HG03060 (cell line): ENCODE measurements around the gene EHBP1.
"Not testable (repeated sequence)": the region's sequence is repeated elsewhere in the genome, so short reads cannot be mapped to it uniquely, and the experiment has no call there.

Experiments
- ATAC-seq: cut with Tn5 transposase; IDR thresholded peaks from one replicate; pipeline ENCODE4 v1.9.1; 2021; ENCODE audit warnings: low read depth, moderate number of reproducible peaks; ENCODE audit not compliant: unreplicated experiment

EHBP1 gene

DNA sequence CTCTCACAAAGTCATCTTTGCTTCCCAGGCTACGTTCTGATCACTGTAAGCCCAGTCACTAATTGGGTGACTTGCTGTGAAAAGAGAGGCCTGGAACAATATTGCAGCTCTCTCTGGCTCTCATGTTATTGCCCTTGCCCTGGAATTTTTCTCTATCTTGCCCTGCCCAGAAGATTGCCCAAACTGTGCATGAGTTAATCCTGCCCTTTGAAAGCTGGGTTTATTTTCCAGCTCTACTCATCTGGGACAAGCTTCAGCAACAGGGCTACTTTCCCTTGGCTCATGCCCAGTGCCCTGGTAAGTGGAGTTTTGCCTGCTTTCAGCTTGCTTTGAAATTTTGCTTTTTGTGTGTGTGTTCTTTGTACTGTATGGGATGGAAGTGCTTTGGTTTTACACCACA is 6.9 kb upstream of the EHBP1 start:
- no peak for ATAC-seq

DNA sequence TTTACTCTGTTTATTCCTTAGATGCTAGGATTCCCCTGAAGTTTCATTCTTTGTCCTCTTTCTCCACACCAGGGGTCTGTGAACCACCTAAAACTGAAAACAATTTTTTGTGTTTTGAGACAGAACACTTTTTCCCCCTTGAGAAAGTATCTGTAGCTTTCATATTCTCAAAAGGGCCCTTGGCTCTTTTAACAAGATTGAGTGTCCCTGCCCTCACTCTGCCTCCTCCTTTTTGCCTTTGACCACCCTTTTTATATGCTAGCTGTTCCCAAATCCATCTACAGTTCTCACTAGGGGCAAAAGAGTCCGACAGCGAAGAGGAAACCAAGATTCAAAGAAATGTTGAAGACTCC is 883 bp upstream of the EHBP1 start:
- no peak for ATAC-seq

DNA sequence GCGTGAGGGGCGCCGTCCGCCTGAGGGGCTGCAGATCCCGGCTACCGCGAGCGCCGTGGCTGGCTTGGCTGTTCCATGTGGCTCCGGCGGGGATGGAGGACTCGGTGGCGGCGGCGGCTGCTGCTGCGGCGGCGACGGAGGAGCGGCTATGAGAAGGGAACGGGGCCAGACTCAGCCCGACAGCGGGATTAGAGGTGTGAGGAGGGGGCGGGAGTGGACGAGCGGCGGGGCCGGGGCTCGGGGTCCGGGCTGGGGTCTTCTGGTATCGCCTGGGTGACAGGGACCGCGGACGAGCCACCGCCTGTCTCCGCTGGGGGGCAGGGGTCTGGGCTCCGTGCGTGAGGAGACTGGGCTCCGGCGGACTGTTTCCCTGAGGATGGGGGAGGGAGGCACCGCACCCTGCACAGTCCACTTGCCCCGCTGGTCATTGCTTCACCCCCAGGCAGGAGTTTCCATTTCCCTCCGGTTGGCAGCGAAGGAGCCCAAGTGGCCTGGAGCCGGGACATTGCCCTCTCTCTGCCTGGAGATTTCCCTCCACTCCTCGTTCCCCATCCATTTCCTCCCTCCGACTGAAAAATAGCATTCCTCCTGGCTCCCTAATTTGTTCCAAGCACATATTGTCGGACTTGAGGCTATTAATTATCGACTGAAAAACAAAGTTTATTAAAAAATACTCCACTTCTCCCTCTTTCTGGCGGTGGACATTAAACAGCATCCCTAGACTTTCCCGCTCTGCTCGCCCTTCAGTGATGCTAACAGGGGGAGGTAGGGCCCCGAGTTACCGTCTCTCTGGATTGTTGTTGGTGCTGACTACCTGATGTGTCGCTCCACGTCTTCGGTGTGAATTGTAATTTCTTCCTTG is 577 bp downstream of the EHBP1 start:
- no peak for ATAC-seq

DNA sequence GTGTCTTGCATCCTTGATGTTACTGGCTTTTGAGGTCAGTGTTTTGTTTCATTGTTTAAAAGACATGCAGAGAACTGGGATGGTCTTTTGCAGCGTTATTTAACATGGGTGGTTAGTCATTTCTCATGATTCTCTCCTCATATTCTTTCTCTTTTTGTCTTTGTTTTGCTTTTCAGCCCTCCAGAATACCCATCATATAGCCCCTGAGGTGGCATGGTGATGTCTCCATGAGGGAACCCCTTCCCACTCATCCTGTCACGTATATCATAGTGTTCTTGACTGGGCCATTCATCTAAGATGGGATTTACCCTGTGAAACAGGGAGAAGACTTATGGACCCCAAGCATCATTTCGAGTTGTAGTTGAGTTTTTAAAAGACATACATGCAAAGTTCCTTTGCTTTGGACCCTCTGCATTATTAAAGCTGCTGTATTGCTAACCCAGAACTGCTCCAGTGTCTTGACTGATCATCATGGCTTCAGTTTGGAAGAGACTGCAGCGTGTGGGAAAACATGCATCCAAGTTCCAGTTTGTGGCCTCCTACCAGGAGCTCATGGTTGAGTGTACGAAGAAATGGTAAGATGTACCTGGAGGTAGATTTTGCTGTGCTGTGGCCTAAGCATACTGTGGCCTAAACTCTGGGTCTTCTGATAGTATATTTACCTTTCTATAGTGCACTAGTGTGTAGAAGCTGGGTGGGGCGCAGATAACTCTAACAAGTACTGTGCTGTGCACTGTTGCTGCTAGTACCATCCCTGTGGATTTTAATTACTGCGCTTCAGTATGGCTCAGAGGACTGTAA is 1.4 kb downstream of the EHBP1 start:
- no peak for ATAC-seq

DNA sequence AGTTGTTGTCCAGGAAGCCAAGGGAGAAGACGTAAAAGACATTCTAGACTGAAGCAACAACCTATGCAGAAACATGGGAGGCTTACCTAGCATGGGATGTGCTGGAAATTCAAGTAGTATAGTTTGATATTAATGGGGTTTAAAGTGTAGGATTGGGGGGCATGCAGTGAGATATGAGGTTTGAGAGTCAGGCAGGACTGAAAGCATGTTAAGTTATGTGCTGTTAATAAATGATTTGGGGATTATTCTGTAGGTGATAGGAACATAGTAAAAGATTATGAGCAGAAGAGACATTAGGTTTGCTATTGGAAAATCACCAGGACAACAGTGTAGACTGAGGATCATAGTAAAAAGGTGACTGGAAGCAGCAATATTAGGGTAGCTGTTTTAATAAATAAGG is 3.2 kb downstream of the EHBP1 start:
- no peak for ATAC-seq

DNA sequence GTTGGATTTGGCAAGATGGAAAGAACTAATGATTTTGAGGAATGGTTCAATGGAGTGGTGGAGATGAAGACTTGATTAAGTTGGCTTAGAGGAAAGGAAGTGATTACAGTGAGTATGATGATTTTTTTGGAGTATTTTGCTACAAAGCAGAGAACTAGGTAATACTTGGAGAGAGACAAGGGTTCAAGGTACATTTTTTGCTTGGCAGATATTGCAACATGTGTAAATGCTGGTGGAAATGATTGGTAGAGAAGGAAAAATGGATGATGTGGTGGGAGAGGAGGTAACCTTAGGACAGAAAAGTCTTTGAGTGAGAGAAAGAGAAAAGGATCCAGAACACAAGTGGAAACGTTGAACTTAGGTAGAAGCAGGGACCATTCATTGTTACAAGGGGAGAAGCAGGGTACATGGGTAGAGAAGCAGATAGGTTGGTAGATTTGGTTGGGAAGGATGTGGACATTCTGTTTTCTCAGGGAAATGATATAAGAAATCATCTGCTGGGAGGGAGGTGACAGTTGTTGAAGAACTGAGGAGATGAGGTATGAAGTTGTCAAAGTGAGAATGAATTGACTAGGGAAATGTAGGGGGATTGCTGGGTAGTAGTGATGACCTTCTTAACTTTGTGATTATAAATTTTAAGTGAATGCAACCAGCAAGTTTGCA is 6.5 kb downstream of the EHBP1 start:
- no peak for ATAC-seq

DNA sequence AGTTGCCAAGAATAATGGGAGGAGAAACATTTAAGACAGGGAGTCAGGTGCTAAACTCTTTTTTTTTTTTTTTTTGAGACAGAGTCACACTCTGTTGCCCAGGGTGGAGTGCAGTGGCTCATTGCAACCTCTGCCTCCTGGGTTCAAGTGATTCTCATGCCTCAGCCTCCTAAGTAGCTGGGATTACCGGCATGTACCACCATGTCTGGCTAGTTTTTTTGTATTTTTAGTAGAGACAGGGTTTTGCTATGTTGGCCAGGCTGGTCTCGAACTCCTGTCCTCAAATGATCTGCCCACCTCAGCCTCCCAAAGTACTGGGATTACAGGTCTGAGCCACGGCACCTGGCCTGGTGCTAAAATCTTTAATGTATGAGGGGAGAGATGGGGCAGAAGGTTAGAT is 7.7 kb downstream of the EHBP1 start:
- ATAC-seq = not testable (repeated sequence)

DNA sequence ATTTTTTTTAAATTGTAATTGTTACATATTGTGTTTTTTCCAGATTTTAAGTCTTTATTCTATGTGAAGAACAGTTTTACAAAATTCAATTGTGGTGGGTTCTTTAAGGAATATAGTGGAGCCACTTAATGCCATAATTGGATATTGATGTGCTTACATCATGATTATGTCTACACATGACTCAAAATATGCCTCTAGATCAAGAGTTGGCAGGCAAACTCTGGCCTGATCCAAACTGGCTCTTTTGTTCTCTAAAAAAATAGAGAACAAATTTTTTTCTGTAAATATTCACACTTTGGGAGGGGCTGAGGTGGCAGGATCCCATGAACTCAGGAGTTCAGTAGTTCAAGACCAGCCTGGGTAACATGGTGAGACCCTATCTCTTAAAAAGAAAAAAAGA is 8.3 kb downstream of the EHBP1 start:
- ATAC-seq = no peak

DNA sequence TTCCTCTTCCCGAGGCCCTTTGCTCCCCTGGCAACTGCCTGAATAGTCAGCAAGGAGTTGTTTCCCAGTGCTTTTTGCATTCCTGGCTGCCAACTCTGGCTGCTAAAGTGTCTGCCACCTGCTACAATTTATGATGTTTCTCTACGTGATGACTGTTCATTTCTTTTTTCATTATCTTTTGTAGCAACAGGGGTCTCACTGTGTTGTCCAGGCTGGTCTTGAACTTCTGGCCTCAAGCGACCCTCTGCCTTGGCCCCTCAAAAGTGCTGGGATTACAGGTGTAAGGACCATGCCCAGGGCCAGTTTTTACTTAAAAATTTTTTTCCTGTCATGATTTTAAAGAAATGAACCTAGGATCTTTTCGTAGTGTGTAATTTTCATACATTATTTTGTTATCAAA is 11.3 kb downstream of the EHBP1 start:
- no peak for ATAC-seq

DNA sequence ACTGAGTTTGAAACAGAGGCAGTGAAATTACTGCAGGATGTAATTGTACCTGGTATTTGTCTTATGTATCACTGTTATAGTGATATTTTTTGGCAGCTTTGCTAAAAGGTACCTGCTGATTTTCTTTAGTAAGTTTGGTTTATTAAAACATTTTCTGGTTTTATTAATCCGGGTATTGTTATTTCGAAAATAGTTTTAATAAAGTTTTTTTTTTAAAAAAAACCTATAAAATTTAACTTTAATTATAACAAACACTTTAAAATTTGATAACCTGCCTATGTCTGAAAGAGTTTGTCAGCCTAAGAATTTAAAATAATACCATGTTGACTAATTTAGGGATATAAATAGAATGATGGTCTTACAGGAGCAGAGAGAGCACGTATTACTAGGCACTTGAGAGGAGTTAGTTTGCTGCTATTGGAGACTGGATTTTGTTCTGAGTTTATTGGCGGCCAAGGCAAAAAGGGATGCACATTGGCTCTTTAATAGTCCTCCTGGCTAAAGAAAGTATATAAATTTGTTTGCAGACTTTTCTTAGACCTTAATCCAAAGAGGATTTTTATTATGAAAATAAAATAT is 12.1 kb downstream of the EHBP1 start:
- no peak for ATAC-seq

DNA sequence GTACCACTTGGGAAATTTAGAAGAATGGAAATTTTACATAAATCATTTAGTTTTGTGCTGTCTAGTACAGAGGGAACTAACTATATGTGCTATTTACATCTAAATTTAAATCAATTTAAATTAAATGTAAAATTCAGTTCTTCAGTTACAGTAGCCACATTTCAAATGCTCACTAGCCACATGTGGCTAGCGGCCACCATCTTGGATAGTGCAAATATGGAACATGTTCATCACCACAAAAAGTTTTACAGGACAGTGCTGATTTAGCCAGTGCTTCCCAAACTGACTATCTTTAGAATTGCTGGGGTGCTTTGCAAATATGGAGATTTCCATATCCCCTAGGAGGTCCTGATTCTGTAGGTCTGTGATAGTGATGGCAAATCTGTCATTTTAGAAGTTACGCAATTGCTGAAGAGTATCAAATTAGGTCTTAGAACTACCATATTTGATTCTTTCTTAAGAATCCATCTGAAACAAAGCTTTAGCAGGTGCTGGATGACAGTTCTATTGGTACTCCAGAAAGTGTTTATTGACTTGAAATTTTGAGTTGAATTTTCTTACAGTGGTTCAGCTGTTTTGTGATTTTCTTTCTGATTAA is 12.8 kb downstream of the EHBP1 start:
- no peak for ATAC-seq

DNA sequence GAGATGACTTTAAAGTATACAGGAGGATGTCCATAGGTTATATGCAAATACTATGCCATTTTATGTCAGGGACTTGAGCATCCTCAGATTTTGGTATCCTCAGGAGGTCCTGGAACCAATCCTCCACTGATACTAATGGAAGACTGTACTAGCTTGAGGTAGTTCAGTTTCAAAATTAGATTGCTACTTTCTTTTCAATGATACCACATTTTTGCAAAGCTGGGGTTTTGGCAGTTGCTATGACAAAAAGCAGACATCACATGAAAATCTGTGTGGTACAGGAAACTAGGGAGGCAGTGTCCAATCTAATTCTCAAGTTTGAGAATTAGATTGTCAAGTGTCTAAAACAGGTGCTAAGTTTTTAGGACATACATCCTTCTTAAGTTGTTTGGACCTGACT is 14.2 kb downstream of the EHBP1 start:
- ATAC-seq = no peak

DNA sequence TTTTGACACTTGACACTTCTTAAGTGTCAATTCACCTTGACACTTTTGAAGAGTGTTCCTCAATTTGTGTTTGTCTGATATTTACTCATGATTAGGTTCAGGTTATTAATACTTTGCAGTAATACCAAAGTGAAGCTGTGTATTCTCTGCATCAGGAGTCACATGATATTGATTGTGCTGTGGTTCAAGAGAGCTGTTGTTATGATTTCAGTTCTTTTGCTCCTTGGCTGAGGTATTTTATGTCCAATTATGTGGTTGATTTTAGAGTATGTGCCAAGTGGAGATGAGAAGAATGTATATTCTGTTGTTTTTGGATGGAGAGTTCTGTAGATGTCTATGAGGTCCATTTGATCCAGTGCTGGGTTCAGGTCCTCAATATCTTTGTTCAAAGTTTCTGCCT is 17.2 kb downstream of the EHBP1 start:
- no peak for ATAC-seq

DNA sequence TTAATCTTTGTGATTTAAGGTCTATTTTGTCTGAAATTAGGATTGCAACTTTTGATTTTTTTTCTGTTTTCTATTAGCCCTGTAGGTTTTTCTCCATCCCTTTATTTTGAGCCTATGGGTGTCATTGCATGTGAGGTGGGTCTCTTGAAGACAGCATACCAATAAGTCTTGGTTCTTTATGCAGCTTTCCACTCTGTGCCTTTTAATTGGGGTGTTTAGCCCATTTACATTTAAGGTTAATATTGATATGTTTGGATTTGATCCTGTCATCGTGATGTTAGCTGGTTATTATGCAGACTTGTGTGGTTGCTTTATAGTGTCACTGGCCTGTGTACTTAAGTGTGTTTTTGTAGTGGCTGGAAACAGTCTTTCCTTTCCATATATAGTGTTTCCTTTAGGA is 17.7 kb downstream of the EHBP1 start:
- no peak for ATAC-seq

DNA sequence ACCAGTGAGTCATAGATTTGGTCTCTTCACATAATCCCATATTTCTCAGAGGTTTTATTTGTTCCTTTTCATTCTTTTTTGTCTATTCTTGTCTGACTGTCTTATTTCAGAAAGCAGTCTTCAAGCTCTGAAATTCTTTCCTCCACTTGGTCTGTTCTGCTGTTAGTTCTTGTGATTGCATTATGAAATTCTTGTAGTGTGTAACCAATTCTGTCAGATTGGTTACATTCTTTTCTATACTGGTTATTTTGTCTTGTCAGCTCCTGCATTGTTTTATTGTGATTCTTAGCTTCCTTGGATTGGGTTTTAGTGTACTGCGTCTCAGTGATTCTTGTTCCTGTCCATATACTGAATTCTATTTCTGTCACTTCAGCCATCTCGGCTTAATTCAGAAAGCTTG is 18.6 kb downstream of the EHBP1 start:
- ATAC-seq = no peak

DNA sequence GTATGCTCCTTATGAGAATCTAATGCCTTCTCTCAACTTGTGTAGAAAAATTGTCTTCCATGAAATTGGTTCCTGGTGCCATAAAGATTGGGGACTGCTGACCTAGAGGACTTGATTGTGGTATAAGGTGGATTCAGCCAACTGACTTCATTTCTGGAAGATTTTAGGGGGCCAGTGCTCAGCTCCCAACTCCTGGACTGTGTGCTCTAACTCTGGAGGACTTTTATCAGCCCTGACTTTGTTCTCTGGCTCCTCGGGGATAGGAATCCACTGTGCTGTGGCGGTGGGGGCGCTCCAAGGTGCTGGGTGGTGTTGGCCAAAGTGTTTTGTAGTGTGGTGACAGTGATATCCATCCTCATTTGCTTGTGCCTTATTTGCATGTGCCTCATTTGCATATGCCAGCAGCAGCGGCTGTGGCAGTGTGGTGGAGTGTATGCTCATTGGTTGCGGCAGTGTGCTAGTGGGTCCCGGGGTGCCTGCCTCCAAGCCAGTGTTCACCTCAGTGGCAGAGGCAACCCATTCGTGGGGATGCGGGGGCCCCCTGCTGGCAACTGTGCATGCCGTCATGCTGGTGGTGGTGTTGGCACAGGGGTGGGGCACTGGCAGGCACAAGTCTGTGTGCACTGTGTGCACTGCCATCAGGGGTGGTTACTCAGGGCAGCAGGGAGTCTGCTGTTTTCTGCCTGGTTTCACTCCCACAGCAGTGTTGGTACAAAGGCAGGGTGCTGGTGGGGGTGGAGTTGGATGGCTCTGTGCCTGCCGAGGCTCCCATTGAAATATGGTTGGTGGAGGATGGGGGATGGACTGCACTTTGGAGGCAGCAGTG is 19.6 kb downstream of the EHBP1 start:
- no peak for ATAC-seq

DNA sequence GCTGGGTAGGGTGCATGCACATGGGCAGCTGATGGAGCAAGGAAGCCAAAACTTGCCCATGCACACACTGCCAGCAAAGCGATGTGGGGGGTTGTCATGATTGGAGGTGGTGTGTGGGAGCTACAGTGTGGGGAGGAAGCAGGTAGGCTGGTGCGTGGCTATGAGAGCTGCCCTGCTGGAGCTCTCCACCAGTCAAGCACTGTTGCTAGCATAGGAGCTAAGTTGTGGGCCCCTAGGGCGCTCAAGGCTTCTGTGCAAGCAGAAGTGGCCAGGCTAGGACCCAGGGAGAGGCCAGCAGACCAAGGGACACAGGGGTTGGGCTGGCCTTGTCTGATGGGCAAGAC is 20.2 kb downstream of the EHBP1 start:
- ATAC-seq = no peak

DNA sequence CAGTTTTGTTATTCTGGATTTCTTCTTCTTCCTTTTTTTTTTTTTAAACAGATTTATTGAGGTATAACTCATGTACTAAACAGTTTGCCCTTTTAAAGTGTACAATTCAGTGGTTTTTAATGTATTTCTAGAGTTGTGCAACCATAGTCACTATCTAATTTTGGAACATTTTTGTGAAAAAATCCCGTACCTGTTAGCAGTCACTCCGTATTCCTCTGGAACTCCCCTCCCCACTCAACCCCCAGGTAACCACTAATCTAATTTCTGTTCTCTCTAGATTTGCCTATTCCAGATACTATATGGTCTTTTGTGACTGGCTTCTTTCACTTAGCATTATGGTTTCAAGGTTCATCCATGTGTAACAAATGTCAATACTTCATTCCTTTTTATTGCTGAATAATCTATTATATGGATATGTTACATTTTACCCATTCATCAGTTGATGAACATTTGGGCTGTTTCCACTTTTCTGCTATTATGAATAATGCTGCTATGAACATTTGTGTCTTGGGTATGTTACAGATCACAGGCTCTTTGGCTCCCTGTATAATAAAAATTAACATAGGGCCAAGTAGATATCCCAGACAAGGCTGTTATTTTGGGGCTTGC is 21.9 kb downstream of the EHBP1 start:
- no peak for ATAC-seq

DNA sequence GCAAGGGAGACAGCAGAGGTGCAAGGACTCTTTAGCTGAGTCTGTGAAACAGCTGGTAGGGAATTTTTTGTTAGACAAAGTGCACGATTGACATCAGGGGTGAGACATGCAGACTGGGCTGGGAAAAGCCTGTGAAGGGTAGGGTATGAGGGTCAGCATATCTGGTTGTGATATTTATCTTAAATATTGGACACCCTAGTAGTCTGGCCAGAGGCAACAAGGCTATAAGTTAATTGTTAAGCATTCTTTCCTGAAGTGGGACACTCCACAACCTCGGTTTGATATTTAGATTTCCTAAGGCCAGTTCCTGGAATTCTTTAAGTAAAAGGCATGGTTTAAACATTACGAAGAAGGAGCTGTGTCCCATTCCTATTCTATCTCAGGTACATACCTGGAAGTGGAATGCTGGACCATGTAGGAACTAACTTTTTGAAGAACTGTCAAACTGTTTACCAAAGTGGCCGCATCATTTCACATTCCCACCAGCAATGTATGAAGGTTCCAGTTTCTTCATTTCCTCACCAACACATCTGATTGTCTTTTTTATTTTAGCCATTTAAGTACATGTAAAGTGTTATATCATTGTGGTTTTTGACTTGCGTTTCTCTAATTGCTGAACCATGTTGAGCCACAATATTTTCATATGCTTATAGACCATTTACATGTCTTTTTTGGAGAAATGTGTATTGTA is 22.5 kb downstream of the EHBP1 start:
- ATAC-seq = no peak
